ENCODE measurements around the gene MGAT5. TPM values are rescaled to one million over a fixed set of nuclear protein-coding genes. Genes with fewer than 3 reads are reported as not detected.

Gene MGAT5
- total and polyA plus RNA-seq, 2 donors, result 17.0 to 49.4 TPM

DNA sequence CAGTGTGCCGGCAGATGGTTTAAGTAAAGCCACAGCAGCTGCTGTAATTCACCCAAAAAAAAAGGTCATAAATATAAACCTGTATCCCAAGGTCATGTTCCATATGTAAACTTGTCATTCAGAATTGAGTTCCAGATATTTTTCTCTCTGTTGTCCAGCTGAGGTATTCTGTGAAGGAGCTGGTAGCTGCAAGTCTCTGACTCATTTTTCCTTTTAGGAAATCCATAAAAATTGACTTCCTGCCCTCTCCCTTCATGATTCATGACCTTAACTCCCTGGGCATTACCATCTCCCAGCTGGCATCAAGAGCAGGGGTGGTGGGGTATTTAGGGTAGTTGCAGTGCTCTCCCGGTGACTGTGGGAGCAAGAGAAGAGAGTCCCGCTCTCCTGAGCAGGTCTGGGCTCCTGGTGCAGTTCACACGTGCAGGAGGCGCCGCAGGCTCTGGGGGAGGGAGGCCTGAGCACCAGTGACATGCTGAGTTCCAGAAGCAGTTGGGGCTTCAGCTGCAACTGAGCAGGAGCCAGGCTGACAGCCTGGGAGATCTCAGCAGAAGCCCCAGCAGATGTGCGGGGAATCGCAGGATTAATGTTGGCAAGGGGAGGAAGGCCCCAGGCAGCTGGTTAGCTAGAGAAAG lies 192.6 kb downstream of the MGAT5 start:
- WGBS, result 66% methylated on average over 8 of the region's 8 CpGs
- Histone ChIP-seq H3K27ac (ENCODE audit: low read depth) (no peak overlapping the region), H3K4me1 (ENCODE audit: insufficient read depth) (no peaks in the 10 kb centered on the region), H3K36me3 (ENCODE audit: insufficient read depth) (no peaks in the 10 kb centered on the region), H3K4me3 (ENCODE audit: low read depth, low read length) (no peak overlapping the region)
- DNase-seq (ENCODE audit: extremely low spot score), result no peak

GRCh38 chr2:134447669-134448068 lies 193.8 kb downstream of the MGAT5 start:
- no peak for DNase-seq (ENCODE audit: extremely low spot score)
- 91% methylated on average over 4 of the region's 4 CpGs for WGBS
- no peaks in the 10 kb centered on the region for H3K4me1 ChIP-seq (ENCODE audit: insufficient read depth)
- H3K4me3 ChIP-seq (ENCODE audit: low read depth, low read length), result no peak overlapping the region
- no peak overlapping the region for H3K27ac ChIP-seq (ENCODE audit: low read depth)
- H3K36me3 ChIP-seq (ENCODE audit: insufficient read depth), result no peaks in the 10 kb centered on the region

GRCh38 chr2:134448650-134449049 lies 194.8 kb downstream of the MGAT5 start:
- no peak overlapping the region for H3K4me3 ChIP-seq (ENCODE audit: low read depth, low read length)
- no peaks in the 10 kb centered on the region for H3K4me1 ChIP-seq (ENCODE audit: insufficient read depth)
- 97% methylated on average over 6 of the region's 6 CpGs for WGBS
- no peak for DNase-seq (ENCODE audit: extremely low spot score)
- no peaks in the 10 kb centered on the region for H3K36me3 ChIP-seq (ENCODE audit: insufficient read depth)
- H3K27ac ChIP-seq (ENCODE audit: low read depth), result no peak overlapping the region

DNA sequence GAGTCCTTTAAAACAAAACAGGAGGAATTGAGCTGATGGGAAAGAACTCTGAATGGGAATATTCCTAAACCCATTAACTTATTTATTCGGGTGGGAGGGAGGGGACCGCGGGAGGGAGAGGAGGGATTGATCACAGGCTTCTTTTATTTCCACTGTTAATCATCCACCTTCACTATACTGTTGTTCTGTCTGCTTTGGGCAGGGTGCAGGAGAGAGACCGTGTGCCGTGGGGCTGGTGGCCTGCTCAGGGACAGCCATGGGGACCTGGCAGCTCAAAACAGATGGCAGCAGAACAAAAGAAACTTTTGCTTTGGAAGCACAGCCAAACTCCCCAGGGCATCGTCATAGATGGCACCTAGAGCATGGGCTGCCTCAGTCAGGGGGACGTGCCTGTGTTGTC lies 195.3 kb downstream of the MGAT5 start:
- DNase-seq (ENCODE audit: extremely low spot score), result no peak
- H3K36me3 ChIP-seq (ENCODE audit: insufficient read depth), result no peaks in the 10 kb centered on the region
- H3K4me3 ChIP-seq (ENCODE audit: low read depth, low read length), result no peak overlapping the region
- H3K27ac ChIP-seq (ENCODE audit: low read depth), result no peak overlapping the region
- H3K4me1 ChIP-seq (ENCODE audit: insufficient read depth), result no peaks in the 10 kb centered on the region
- 90% methylated on average over 7 of the region's 7 CpGs for WGBS

GRCh38 chr2:134449751-134450513 lies 196.1 kb downstream of the MGAT5 start:
- Histone ChIP-seq H3K27ac (ENCODE audit: low read depth) (no peak overlapping the region), H3K36me3 (ENCODE audit: insufficient read depth) (no peaks in the 10 kb centered on the region), H3K4me3 (ENCODE audit: low read depth, low read length) (no peak overlapping the region), H3K4me1 (ENCODE audit: insufficient read depth) (no peaks in the 10 kb centered on the region)
- WGBS, result 93% methylated on average over 15 of the region's 15 CpGs
- no peak for DNase-seq (ENCODE audit: extremely low spot score)

DNA sequence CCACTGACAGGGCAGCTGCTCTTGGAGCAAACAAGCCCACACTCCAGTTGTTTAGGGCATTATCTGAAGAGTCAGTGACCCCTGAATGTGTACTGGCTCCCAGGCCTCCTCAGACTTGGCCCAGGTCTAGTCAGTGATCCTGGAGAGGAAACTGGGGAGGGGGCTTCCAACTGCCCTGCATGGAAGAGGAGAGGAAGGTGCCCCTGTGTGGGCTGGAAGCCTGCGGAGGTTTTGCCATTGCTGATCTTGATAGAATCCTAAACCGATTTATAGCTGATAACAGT lies 197.4 kb downstream of the MGAT5 start:
- no peak overlapping the region for H3K27ac ChIP-seq (ENCODE audit: low read depth)
- H3K4me3 ChIP-seq (ENCODE audit: low read depth, low read length), result no peak overlapping the region
- WGBS, result 94% methylated on average over 2 of the region's 2 CpGs
- no peaks in the 10 kb centered on the region for H3K4me1 ChIP-seq (ENCODE audit: insufficient read depth)
- no peak for DNase-seq (ENCODE audit: extremely low spot score)
- H3K36me3 ChIP-seq (ENCODE audit: insufficient read depth), result no peaks in the 10 kb centered on the region

DNA sequence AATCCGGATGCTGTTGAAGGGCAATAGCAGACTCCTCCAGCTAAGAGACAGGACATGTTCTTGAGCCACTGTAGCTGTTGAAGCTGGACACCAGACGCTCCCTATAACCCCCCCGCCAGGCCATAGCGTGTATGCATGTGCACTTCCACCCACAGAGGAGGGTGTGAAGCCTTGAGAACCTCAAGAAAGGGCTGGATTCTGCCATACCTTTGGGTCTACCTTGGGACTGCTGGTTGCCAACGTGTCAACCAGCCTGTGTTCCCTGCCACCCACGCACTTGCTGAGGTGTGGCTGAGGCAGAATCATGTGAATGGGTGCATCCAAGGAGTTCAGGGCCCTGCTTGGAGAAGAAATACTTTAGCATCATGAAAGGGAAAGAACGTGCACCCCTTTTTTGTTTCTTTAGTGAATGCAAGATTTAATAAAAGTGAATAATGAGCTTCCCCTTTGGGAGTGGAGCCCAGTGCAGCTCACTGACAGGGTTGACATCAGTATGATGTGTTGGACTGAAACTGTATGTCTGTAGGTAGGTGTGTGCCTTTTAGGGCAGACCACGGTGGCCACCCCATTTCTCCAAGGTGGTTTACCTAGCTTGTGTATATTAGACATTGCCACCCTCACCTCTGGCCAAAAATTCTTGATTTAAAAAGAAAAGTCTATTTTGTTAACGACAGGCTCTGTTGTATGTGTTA lies 198.3 kb downstream of the MGAT5 start:
- DNase-seq (ENCODE audit: extremely low spot score), result no peak
- H3K27ac ChIP-seq (ENCODE audit: low read depth), result no peak overlapping the region
- WGBS, result 89% methylated on average over 9 of the region's 9 CpGs
- no peaks in the 10 kb centered on the region for H3K4me1 ChIP-seq (ENCODE audit: insufficient read depth)
- H3K4me3 ChIP-seq (ENCODE audit: low read depth, low read length), result no peak overlapping the region
- no peaks in the 10 kb centered on the region for H3K36me3 ChIP-seq (ENCODE audit: insufficient read depth)

DNA sequence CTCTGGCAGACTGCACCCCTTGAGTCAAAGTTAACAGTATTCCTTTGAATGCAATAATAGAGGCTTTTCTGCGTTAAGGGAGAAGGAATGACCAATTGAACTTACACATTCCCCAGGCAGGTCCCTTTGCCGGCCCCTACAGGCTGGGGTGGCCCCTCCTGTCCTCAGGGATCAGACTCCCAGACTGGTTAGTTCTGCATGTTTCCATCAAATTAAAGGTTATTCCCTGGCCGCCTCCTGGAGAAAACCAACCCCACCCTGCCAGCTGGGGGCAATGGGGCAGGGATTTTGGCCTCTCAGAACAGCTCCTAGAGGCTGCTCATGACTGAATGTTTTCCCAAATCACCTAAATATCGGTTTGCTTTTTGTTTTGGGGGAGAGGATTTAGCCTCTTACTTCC lies 199.6 kb downstream of the MGAT5 start:
- no peak for DNase-seq (ENCODE audit: extremely low spot score)
- Histone ChIP-seq H3K27ac (ENCODE audit: low read depth) (no peak overlapping the region), H3K4me1 (ENCODE audit: insufficient read depth) (no peaks in the 10 kb centered on the region), H3K36me3 (ENCODE audit: insufficient read depth) (no peaks in the 10 kb centered on the region), H3K4me3 (ENCODE audit: low read depth, low read length) (no peak overlapping the region)
- 73% methylated on average over 4 of the region's 4 CpGs for WGBS

DNA sequence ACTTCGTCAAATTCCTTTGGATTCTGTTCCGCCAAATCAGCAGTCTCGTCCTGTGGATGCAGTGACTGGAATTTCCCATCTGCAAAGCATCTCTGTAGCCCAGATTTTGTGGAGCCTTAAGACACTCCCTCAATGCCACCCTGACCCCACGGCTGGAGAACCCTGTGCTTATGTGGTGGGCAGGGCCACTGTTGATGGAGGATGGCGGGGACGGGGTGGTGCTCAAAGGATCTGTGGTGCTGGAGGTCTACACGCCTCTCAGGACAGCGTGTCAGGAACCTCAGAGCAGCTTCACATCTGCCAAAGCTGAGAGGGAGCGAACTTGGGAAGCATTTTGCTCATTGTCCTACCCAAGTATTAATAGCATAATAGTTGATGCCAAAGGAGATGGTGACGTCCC lies 200.1 kb downstream of the MGAT5 start:
- 84% methylated on average over 10 of the region's 10 CpGs for WGBS
- no peaks in the 10 kb centered on the region for H3K36me3 ChIP-seq (ENCODE audit: insufficient read depth)
- no peak overlapping the region for H3K4me3 ChIP-seq (ENCODE audit: low read depth, low read length)
- H3K4me1 ChIP-seq (ENCODE audit: insufficient read depth), result no peaks in the 10 kb centered on the region
- no peak overlapping the region for H3K27ac ChIP-seq (ENCODE audit: low read depth)
- DNase-seq (ENCODE audit: extremely low spot score), result no peak

DNA sequence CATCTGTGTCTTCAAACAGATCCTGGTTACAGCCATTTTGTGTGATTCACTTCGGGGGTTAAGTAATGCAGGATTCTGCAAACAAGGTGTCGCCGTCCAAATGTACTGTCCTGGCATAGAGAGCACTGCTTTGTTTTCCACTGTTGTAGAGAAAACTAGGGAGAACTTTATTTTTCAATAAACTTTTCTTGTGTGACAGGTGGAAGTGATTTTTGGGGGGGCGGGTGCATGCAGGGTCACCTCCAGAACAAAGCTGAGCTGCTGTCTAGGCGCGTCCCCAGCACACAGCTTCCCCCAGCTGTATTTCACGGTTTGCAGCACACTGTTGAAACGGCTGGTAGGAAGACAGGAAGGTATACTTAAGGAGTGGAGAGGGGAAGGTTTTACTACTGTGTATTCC lies 200.6 kb downstream of the MGAT5 start:
- no peaks in the 10 kb centered on the region for H3K4me1 ChIP-seq (ENCODE audit: insufficient read depth)
- H3K36me3 ChIP-seq (ENCODE audit: insufficient read depth), result no peaks in the 10 kb centered on the region
- DNase-seq (ENCODE audit: extremely low spot score), result no peak
- no peak overlapping the region for H3K4me3 ChIP-seq (ENCODE audit: low read depth, low read length)
- H3K27ac ChIP-seq (ENCODE audit: low read depth), result no peak overlapping the region
- WGBS, result 77% methylated on average over 8 of the region's 8 CpGs

- Histone ChIP-seq H3K27ac (ENCODE audit: low read depth) (no peak overlapping the region), H3K36me3 (ENCODE audit: insufficient read depth) (no peaks in the 10 kb centered on the region), H3K4me1 (ENCODE audit: insufficient read depth) (no peaks in the 10 kb centered on the region), H3K4me3 (ENCODE audit: low read depth, low read length) (no peak overlapping the region)
- 78% methylated on average over 6 of the region's 6 CpGs for WGBS
- no peak for DNase-seq (ENCODE audit: extremely low spot score)
These were observed 201.1 kb downstream of the MGAT5 start for GRCh38 chr2:134454931-134455330.

DNA sequence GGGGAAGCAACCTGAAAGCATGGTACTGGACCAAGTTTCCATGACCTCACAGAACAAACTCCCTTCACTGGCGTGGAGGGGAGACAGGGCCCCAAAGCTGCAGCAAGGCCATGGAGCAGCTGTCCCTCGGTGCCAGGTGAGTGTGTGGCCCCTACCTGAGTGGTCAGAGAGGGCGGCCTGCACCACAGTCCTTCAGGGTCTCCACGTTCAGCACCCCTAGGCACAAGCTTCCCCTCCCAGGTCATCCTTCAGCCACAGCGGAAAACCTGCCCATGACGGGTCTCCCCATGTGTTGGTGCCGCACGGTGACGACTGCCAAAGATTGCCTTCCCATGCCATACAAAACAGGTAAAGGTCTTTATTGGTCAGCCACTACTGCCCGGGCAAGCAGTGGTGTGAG lies 201.6 kb downstream of the MGAT5 start:
- no peak overlapping the region for H3K27ac ChIP-seq (ENCODE audit: low read depth)
- no peak overlapping the region for H3K4me3 ChIP-seq (ENCODE audit: low read depth, low read length)
- WGBS, result 95% methylated on average over 10 of the region's 10 CpGs
- DNase-seq (ENCODE audit: extremely low spot score), result no peak
- H3K4me1 ChIP-seq (ENCODE audit: insufficient read depth), result no peaks in the 10 kb centered on the region
- no peaks in the 10 kb centered on the region for H3K36me3 ChIP-seq (ENCODE audit: insufficient read depth)

DNA sequence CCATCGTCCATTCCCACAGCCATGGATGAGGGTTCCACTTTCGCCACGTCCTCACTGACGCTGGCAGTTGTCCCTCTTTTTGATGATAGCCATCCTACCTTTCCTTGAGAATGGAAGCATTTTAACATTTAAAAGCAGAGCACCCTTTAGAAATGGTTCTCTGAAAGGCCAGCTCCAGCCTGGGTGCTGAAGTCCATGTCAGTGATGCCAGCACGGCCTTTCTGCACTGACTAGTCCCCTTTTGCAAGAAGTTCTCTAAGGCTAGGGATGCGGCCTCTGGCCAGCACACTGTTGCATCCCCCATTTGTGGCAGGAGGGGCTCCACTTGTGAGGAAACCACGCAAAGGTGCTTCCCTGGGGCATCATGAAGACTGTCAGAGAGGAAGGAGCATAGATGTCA lies 203.5 kb downstream of the MGAT5 start:
- WGBS, result 93% methylated on average over 7 of the region's 7 CpGs
- no peak overlapping the region for H3K27ac ChIP-seq (ENCODE audit: low read depth)
- H3K4me1 ChIP-seq (ENCODE audit: insufficient read depth), result no peaks in the 10 kb centered on the region
- H3K36me3 ChIP-seq (ENCODE audit: insufficient read depth), result no peaks in the 10 kb centered on the region
- H3K4me3 ChIP-seq (ENCODE audit: low read depth, low read length), result no peak overlapping the region
- no peak for DNase-seq (ENCODE audit: extremely low spot score)

DNA sequence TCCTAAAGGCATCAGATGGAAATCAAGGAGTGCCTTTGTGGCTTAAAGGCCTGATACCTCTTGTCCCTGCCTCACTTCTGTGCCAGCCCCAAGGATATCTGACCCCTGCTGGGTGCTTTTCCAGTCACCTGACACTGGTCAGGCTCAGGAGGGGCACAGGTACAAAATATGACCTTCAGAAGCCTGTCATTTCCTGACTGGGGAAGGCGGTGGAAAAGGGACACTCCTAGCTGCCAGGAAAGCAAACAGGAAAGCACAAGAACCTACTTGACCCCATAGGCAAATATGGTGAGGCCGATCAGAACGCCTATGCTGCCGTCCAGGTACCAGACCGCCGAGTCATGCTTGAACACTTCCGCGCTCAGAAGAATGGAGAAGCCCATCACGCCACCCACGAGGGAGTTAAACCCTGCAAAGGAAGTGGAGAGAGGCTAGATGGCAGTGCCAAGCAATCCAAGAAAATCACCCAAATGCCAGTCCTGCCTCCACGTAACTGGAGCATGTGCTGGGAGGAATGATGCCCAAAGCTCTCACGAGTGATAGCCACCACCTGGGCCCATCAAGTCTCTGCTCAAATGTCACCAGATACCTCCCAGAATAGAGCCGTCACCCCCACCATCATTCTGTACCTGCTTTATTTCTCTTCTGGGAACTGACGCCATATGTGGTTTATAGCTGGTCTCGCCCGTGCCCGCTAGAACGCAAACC lies 204.0 kb downstream of the MGAT5 start:
- H3K4me3 ChIP-seq (ENCODE audit: low read depth, low read length), result no peak overlapping the region
- WGBS, result 87% methylated on average over 18 of the region's 18 CpGs
- H3K27ac ChIP-seq (ENCODE audit: low read depth), result no peak overlapping the region
- DNase-seq (ENCODE audit: extremely low spot score), result no peak
- no peaks in the 10 kb centered on the region for H3K36me3 ChIP-seq (ENCODE audit: insufficient read depth)
- no peaks in the 10 kb centered on the region for H3K4me1 ChIP-seq (ENCODE audit: insufficient read depth)
